GM06990 (cell line): ENCODE measurements around the gene CYCS.

ENCODE experiments used
- DNase-seq: peaks from one replicate; pipeline ENCODE4 v3.0.0-alpha.2; 2011; ENCODE audit not compliant: insufficient read length; ENCODE audit errors: extremely low read depth
- H3K27me3 ChIP-seq: replicated peaks from 2 replicates; pipeline ENCODE4 v1.6.0; 2011; ENCODE audit warnings: low read length; ENCODE audit not compliant: control insufficient read depth, insufficient read depth
- H3K36me3 ChIP-seq: 2 replicates; pipeline ENCODE4 v1.5.1; 2011; ENCODE audit warnings: low read length; ENCODE audit not compliant: control insufficient read depth, insufficient read depth
- H3K4me3 ChIP-seq: replicated peaks from 2 replicates; pipeline ENCODE4 v1.5.1; 2011; ENCODE audit warnings: low read depth, mild to moderate bottlenecking, control low read depth, low read length
- CTCF ChIP-seq: IDR thresholded peaks from 2 replicates; pipeline ENCODE4 v1.5.1; 2011; ENCODE audit warnings: low read length, control low read depth, mild to moderate bottlenecking, inconsistent platforms; ENCODE audit not compliant: insufficient read depth, poor library complexity, severe bottlenecking

The CYCS gene

GRCh38 chr7:25077096-25077495 lies 48.0 kb downstream of the CYCS start:
- no peaks in the 10 kb centered on the region for H3K27me3 ChIP-seq
- no peaks in the 10 kb centered on the region for H3K36me3 ChIP-seq
- no peak overlapping the region for H3K4me3 ChIP-seq
- TF ChIP-seq CTCF = no peak
- no peak for DNase-seq

GRCh38 chr7:25075459-25075858 lies 49.6 kb downstream of the CYCS start:
- no peak overlapping the region for H3K4me3 ChIP-seq

GRCh38 chr7:25073451-25073850 lies 51.6 kb downstream of the CYCS start:
- no peak for DNase-seq
- Histone ChIP-seq H3K4me3 (no peak overlapping the region), H3K27me3 (no peaks in the 10 kb centered on the region), H3K36me3 (no peaks in the 10 kb centered on the region)
- no peak for TF ChIP-seq CTCF

More at GRCh38 chr7:25075459-25075858, 49.6 kb downstream of the CYCS start:
- Histone ChIP-seq H3K27me3 (no peaks in the 10 kb centered on the region), H3K36me3 (no peaks in the 10 kb centered on the region)
- no peak for DNase-seq
- TF ChIP-seq CTCF = no peak
